Mammary epithelial cell (primary cell): ENCODE results near the gene CAB39L.

ENCODE experiments used
- CTCF ChIP-seq, 2 donors: IDR thresholded peaks in 1 of 2; conservative IDR thresholded peaks in 1 of 2; 2 replicates each; pipeline ENCODE4 v1.5.1; 2011 to 2012; ENCODE audit warnings: inconsistent platforms in 2 of 2, low read length in 2 of 2, mild to moderate bottlenecking in 2 of 2, control low read depth in 1 of 2, low read depth in 1 of 2; ENCODE audit not compliant: insufficient read depth in 1 of 2; ENCODE audit errors: extremely low read depth in 1 of 2
- EZH2 ChIP-seq: IDR thresholded peaks from 2 replicates; pipeline ENCODE4 v1.6.1; 2012; ENCODE audit warnings: low read length, inconsistent platforms, borderline replicate concordance

- TF ChIP-seq EZH2 (no peak), CTCF (conservative IDR thresholded peaks at IDR 0.05 in 1 of 2, IDR thresholded peaks at IDR 0.05 in 1 of 2; ENCODE audit: extremely low read depth in 1 of 2, insufficient read depth in 1 of 2, low read depth in 1 of 2, low read length in 2 of 2) (no peak)
Observed at GRCh38 chr13:49304763-49305700, 138.8 kb downstream of the CAB39L start.
